Iris pigment epithelial cell (primary cell): ENCODE measurements around the gene RPL23.

Source experiments
- DNase-seq: peaks from one replicate; pipeline ENCODE4 v3.0.0-alpha.2; 2011; ENCODE audit warnings: low read depth

The RPL23 gene

GRCh38 chr17:38867179-38867967, 13.9 kb upstream of the RPL23 start:
- peak; percentile 67 for DNase-seq

- DNase-seq, result peak; percentile 69
These were observed 11.3 kb upstream of the RPL23 start for GRCh38 chr17:38864636-38865398.

- no peak for DNase-seq
These were observed 7.9 kb upstream of the RPL23 start for GRCh38 chr17:38861399-38861843.

- no peak for DNase-seq
These were observed 3.8 kb upstream of the RPL23 start for GRCh38 chr17:38857271-38857670.

GRCh38 chr17:38855101-38855714, 1.7 kb upstream of the RPL23 start:
- peak; percentile 85 for DNase-seq

GRCh38 chr17:38852771-38853291, 690 bp downstream of the RPL23 start:
- DNase-seq, result no peak

GRCh38 chr17:38851434-38851833, 2.1 kb downstream of the RPL23 start:
- peak; percentile 52 for DNase-seq

- DNase-seq, result no peak
These were observed 3.1 kb downstream of the RPL23 start for GRCh38 chr17:38850374-38850773.

GRCh38 chr17:38848939-38849605, 4.4 kb downstream of the RPL23 start:
- DNase-seq, result no peak

- DNase-seq, result no peak
These were observed 5.0 kb downstream of the RPL23 start for GRCh38 chr17:38848557-38848891.

GRCh38 chr17:38844261-38844757, 9.2 kb downstream of the RPL23 start:
- DNase-seq, result peak; percentile 34

GRCh38 chr17:38825762-38826247, 27.7 kb downstream of the RPL23 start:
- no peak for DNase-seq

GRCh38 chr17:38824899-38825761, 28.4 kb downstream of the RPL23 start, which contains the start of gene CWC25:
TSS of gene CWC25 (minus strand) at chr17:38825321. CDS start at chr17:38825183, 138 bp downstream.
- peak; percentile 95 for DNase-seq

GRCh38 chr17:38815576-38816193, 37.8 kb downstream of the RPL23 start:
- DNase-seq, result peak; percentile 89

GRCh38 chr17:38809828-38810227, 43.7 kb downstream of the RPL23 start:
- no peak for DNase-seq

GRCh38 chr17:38800237-38800760, 53.2 kb downstream of the RPL23 start:
- no peak for DNase-seq

GRCh38 chr17:38799501-38800236, 53.9 kb downstream of the RPL23 start, which contains the start of gene PIP4K2B:
TSS of gene PIP4K2B (minus strand) at chr17:38799556. CDS start at chr17:38799424, 132 bp downstream.
- DNase-seq, result peak; percentile 99

- DNase-seq, result peak; percentile 57
These were observed 54.7 kb downstream of the RPL23 start for GRCh38 chr17:38798614-38799500.
